ENCODE data around the gene HIPK3. TPM values are rescaled to one million over a fixed set of nuclear protein-coding genes. Genes with fewer than 3 reads are reported as not detected.

The HIPK3 gene
- total and polyA plus RNA-seq, 10 of the 15 experiments (the other 5 are each of a cell fraction or from before 2014, with no cell fraction given): 3.4 to 26.5 (median 13.6) TPM

DNA sequence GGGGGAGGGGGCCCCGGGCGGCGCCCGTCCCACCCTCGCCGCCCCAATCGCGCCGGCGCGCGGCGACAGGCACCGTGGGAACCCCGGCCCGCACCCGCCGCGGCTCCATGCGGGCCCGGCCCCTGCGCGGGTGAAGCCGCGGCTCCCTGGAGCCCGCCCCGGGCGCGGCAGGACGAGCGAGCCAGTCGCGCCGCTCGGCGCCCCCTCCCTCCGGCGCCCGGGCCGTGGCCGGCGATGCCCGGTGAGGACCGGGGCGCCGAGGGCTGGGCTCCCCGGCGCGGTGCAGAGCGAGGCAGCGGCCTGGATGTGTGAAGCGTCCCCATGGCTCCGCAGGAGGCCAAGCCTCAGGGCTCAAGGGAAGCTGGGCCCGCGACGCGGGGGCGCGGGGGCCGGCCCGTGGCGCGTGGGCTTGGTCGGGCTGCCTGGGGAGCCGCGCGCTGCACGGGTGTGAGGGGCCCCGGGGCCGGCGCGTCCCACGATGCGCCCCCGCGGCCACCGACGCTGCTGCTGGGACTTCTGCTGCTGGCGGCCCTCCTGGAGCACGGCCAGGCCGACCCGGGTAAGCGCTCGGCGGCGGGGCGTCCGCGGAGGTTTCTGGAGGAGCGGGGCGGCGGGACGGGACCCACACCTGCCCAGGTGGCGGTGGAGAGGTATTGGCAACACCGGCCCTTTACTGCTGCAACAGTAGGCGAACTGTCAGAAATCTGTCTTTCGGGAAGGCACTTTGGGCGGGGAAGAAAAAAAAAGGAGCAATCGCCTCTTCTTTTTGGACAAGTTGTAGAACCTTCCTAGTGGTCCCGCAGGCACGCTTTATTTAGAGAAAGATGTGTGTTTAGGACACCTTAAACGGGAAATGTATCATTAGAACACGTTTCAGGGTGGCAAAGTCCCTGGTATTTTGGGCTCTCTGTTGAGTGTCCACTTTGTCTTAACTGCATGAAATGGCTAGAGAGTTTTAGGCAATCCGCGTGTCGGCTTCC is 119.4 kb downstream of the HIPK3 start:
- H2AFZ ChIP-seq (ENCODE audit: control insufficient read depth, low read depth, low read length): no peak overlapping the region
- no peaks in the 10 kb centered on the region; the same call in 1 of the 2 replicates for H3K79me2 ChIP-seq (ENCODE audit: control insufficient read depth, insufficient read depth, low read length)
- no peak overlapping the region; the same call in 1 of the 2 replicates for H3K9ac ChIP-seq (ENCODE audit: control insufficient read depth, insufficient read depth, low read length)
- no peaks in the 10 kb centered on the region for H3K36me3 ChIP-seq (ENCODE audit: control insufficient read depth in 2 of 2, insufficient read depth in 2 of 2, low read length in 1 of 2)
- ChIA-PET SMC1A (ENCODE audit: uncharacterized antibody, unreplicated experiment) (interaction anchor here (1.0 kb wide), 1 partner anchor 366 kb away, joined by 3 read pairs; no protein-coding TSS in a partner anchor), POLR2A (interaction anchor here (0.6 kb wide), 1 partner anchor 146 kb away, joined by 3 read pairs; no protein-coding TSS in a partner anchor), RAD21 (ENCODE audit: unreplicated experiment) (no interaction called here), CTCF (no interaction called here)
- peaks cover 4% of the 10 kb centered on the region; the same call in 1 of the 2 replicates for H3K4me1 ChIP-seq (ENCODE audit: control insufficient read depth, insufficient read depth, low read length)
- H4K20me1 ChIP-seq (ENCODE audit: control insufficient read depth, insufficient read depth): no peaks in the 10 kb centered on the region
- H3K4me2 ChIP-seq (ENCODE audit: control insufficient read depth, insufficient read depth): peak overlapping the region; percentile 83
- intact Hi-C loops (cut with micrococcal nuclease; ENCODE audit: unreplicated experiment) (no loop called here), in situ Hi-C loops (cut with MboI) (no loop called here)
- no peaks in the 10 kb centered on the region for H3K9me3 ChIP-seq (replicated peaks; ENCODE audit: control insufficient read depth, insufficient read depth, low read length)
- BruUV-seq (replicated peaks): no TSS peak
- peak; percentile 47; the same call in 1 of the 2 replicates for TF ChIP-seq BACH1 (IDR thresholded peaks at IDR 0.05; ENCODE audit: borderline replicate concordance)
- TF ChIP-seq, protein P1, sequence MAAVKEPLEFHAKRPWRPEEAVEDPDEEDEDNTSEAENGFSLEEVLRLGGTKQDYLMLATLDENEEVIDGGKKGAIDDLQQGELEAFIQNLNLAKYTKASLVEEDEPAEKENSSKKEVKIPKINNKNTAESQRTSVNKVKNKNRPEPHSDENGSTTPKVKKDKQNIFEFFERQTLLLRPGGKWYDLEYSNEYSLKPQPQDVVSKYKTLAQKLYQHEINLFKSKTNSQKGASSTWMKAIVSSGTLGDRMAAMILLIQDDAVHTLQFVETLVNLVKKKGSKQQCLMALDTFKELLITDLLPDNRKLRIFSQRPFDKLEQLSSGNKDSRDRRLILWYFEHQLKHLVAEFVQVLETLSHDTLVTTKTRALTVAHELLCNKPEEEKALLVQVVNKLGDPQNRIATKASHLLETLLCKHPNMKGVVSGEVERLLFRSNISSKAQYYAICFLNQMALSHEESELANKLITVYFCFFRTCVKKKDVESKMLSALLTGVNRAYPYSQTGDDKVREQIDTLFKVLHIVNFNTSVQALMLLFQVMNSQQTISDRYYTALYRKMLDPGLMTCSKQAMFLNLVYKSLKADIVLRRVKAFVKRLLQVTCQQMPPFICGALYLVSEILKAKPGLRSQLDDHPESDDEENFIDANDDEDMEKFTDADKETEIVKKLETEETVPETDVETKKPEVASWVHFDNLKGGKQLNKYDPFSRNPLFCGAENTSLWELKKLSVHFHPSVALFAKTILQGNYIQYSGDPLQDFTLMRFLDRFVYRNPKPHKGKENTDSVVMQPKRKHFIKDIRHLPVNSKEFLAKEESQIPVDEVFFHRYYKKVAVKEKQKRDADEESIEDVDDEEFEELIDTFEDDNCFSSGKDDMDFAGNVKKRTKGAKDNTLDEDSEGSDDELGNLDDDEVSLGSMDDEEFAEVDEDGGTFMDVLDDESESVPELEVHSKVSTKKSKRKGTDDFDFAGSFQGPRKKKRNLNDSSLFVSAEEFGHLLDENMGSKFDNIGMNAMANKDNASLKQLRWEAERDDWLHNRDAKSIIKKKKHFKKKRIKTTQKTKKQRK (IDR thresholded peaks at IDR 0.05; ENCODE audit: low read depth, low read length): no peak
- no peak for TF ChIP-seq ZNF622 (IDR thresholded peaks at IDR 0.05)
- TF ChIP-seq, protein P2, sequence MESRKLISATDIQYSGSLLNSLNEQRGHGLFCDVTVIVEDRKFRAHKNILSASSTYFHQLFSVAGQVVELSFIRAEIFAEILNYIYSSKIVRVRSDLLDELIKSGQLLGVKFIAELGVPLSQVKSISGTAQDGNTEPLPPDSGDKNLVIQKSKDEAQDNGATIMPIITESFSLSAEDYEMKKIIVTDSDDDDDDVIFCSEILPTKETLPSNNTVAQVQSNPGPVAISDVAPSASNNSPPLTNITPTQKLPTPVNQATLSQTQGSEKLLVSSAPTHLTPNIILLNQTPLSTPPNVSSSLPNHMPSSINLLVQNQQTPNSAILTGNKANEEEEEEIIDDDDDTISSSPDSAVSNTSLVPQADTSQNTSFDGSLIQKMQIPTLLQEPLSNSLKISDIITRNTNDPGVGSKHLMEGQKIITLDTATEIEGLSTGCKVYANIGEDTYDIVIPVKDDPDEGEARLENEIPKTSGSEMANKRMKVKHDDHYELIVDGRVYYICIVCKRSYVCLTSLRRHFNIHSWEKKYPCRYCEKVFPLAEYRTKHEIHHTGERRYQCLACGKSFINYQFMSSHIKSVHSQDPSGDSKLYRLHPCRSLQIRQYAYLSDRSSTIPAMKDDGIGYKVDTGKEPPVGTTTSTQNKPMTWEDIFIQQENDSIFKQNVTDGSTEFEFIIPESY (IDR thresholded peaks at IDR 0.05): no peak
- peak; percentile 46; the same call in 1 of the 2 replicates for TF ChIP-seq GATAD2B (conservative IDR thresholded peaks at IDR 0.05; ENCODE audit: low read depth)
- TF ChIP-seq LARP7 (IDR thresholded peaks at IDR 0.05): peak; percentile 38
- TF ChIP-seq DPF2 (IDR thresholded peaks at IDR 0.05): peak; percentile 31; the same call in 1 of the 2 replicates
- TF ChIP-seq BHLHE40 (IDR thresholded peaks at IDR 0.05; ENCODE audit: borderline replicate concordance in 1 of 2, low read depth in 2 of 2, low read length in 1 of 2): peak in 1 of 2 experiments; percentile 54; a peak in 2 of 4 replicates
- WGBS (ENCODE audit: insufficient coverage, insufficient replicate concordance, low lambda C conversion rate, missing lambda C conversion rate): 7% methylated on average over 85 of the region's 106 CpGs
- H3K27ac ChIP-seq (ENCODE audit: control insufficient read depth, insufficient read depth): no peak overlapping the region
- peak overlapping the region; percentile 50; the same call in 1 of the 2 replicates for H3K4me3 ChIP-seq
- no peaks in the 10 kb centered on the region; a peak in 2 of 4 replicates for H3K27me3 ChIP-seq (replicated peaks in 1 of 2; ENCODE audit: control insufficient read depth in 2 of 2, insufficient read depth in 2 of 2, low read length in 1 of 2)
- DNase-seq (ENCODE audit: low read depth, low spot score) (no peak), FAIRE-seq (no peak), ATAC-seq (peak; percentile 39)
